Stimulated activated naive CD8-positive, alpha-beta T cell treated with anti-CD3 and anti-CD28 coated beads, Interleukin-15, Interleukin-2, amounts not matched to agents 100 U/mL and 50 U/mL, for 24 hours (primary cell): ENCODE data around the gene FUT8.
A peak's percentile ranks its signal among the peaks of the same experiment; 100 is the strongest.

Source experiments
- ATAC-seq: fragments of 150-1000 bp; cut with Tn5 transposase; one replicate; pipeline ENCODE4 v1.10.0; 2021
- DNase-seq: peaks from one replicate; pipeline ENCODE4 v3.0.0; 2021

The FUT8 gene

DNA sequence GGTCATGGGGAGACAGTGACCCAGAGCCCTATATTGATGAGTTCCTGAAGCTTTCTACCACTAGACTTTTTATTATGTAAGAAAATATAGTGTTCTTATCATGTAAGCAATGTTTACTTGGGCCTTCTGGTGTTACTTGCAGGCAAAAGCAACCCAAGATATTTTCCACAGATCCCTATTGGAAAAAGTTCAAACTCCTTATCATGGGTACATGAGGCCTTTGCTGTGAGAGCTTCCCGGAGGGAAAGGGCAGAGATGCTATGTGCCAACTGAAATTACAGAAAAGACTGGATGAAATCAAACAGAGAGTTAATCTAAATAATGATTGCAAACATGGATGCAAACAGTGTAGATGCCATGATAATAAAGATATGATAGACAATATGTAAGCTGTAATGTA, 361.5 kb downstream of the FUT8 start:
- no peak for ATAC-seq

GRCh38 chr14:65776193-65776852, 363.8 kb downstream of the FUT8 start:
- DNase-seq = no peak
- ATAC-seq = no peak

More for the DNA sequence above, 361.5 kb downstream of the FUT8 start:
- no peak for DNase-seq

- ATAC-seq (no peak), DNase-seq (no peak)
These were observed 368.0 kb downstream of the FUT8 start for GRCh38 chr14:65780566-65780965.

DNA sequence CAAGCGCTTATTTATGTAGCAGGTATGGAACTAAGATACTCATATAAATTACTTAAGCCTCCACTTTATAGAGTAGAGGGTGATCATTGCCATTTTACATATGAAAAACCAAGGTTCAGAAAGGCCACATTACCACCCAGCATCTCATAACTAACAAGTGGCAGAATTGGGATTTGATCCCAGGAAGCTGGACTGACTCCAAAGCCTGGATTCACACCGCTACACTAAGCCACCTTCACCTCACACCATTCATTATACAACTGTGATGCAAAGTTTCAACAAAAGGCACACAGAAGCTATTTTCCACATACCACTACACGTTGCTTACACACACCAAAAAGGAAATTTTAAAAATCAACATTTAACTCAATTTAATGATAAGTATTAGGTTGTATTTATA, 370.6 kb downstream of the FUT8 start:
- DNase-seq (no peak), ATAC-seq (no peak)

DNA sequence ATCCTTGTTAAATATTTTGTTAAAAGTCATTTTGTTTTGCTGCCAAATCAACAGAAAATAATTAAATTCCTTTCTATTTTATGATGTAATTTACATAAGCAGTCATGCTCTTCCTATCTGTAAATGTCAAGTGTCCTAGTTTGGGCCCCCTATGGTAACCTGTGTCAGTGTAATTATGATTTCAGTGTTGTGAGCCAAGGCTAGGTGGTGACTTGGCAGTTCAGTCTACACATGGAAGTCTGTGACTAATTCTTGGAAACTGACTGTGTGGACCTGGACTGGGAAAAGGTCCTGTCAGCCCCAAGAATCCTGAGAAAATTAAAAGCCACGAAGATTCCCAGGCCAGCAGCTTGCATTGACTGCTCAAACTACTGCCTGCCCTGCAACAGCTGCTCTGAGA, 371.0 kb downstream of the FUT8 start:
- DNase-seq = no peak
- ATAC-seq = no peak

- no peak for DNase-seq
- no peak for ATAC-seq
These were observed 372.0 kb downstream of the FUT8 start for GRCh38 chr14:65784574-65784973.

DNA sequence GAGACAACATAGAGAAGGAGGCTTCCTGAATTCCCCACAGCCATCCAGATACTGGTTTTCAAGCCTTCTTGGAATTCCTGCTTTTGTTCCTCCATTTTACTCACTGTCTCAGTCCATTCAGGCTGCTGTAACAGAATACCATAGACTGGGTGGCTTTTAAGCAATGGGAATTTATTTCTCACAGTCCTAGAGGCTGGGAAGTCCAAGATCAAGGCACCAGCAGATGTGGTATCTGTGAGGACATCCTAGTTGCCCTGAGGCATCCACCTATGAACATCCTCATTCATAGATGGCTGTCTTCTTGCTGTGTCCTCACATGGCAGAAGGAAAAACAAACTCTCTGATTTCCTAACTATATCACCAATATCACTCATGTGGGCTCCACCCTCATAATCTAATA, 374.9 kb downstream of the FUT8 start:
- ATAC-seq = no peak
- DNase-seq = no peak

GRCh38 chr14:65788876-65789275, 376.3 kb downstream of the FUT8 start:
- no peak for ATAC-seq

DNA sequence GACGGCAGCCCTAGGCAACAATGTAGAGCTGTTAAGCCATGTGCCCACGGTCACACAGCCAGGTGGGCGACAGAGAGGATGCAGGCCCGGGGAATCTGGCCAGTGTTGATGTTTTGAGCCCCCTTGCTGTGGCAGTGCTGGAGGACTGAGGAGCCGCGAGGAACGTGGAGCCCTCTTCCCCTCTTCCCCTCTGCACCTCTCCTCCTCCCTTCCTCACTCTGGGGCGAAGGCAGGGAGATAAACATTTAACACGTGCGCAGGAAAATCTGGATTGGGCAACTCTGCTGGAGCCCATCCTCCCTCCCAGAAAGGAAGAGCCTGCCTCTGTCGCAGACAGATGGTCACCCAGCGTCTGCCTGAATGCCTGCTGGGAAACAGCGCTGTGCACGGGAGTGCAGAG, 376.8 kb downstream of the FUT8 start:
- DNase-seq (no peak), ATAC-seq (no peak)

More at GRCh38 chr14:65788876-65789275, 376.3 kb downstream of the FUT8 start:
- DNase-seq = no peak

DNA sequence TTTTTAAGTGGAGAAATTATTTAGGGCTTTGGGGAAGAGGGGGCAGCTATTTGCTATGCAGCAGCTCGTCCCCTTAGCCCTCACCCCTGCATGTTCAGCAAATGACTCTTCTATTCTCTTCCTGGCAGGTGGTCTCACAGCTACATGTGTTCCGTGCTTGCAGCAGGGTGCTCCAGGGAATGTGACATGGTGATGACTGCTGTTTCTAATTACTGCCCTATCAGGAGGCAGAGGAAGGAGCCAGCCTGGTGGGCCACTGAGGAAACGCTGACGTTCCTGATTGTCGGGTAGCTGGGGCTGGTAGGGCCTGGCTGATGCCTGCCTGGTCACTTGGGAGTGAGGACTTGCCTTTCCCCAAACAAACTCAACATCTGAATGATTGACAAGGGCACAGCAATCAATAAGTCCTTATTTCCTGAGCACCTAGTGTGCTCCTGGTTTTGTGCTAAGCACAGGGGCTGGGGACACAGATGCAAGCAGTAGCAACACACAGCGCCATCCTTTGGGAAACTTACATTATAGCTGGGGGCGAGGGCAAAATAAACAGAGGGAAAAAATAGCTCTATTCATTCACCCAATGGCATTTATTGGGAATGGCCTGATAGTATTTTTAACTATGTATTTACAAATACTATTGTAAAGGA, 377.8 kb downstream of the FUT8 start:
- ATAC-seq = no peak
- no peak for DNase-seq

DNA sequence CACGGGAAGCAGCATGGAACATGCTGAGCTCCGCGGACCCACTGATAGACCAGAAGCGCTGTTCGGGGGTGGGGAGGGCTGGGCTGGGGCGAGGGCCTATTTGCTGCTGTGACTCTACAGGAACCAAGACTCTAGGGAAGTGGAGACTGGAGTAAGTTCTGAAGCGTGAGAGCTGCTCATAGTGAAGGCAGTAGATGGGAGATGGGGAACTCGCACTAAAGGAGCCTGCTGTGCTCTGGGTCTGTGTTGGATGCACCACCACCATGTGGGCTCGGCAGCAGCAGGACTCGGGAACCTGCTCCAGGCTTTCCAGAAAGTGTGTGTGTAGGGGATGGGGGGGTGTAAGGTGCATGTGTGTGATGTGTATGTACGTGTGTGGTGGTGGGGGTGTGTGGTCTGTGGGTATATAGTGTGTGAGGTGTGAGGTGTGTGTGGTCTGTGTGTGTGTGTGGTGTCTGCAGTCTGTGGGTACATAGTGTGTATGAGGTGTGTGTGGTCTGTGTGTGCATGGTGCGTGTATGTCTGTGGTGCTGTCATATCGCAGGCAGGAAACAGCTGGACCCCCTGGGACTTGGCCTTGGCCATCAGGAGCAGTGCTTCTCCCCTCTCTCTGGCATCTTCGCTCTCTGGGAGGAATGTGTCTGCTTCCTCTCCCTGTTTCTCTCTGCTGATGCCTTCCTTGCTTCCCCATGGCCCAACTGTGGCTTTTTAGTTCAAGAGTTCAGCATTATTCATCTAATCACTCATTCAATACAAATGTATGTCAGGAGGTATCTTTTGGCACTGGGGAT, 378.9 kb downstream of the FUT8 start:
- ATAC-seq = no peak

DNA sequence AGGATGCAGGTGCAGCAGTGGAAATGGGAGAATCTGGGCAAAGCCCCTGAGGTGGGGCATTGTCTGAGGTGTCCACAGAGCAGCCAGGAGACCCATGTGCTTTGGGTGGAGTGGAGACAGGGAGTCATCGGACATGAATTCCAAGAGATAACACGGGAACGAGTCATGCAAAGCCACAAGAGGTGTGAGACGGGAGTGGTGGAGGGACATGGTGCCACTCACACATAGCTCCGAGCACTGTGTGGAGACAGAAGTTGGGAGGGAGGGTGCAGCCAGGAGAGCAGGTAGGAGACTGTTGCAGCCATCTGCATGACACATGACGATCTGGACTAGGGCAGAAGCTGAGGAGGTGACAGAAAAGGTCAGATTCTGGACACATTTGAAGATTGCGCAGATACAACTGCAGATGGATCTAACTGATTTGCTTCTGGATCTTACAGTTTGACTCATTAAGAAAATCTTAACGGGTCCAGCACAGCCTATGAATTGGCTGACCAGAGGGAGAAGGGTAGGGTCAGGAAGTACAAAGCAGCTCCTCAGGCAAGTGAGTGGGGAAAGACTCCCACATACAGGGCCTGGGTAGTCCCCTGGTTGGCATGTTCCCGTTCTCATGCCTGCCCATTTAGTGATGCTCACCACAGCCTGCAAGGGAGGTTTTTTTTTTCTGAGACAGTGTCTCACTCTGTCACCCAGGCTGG, 379.8 kb downstream of the FUT8 start:
- ATAC-seq = no peak
- DNase-seq = no peak

More for the DNA sequence above, 378.9 kb downstream of the FUT8 start:
- peak; percentile 9 for DNase-seq
